ENCODE data around the gene ACER2.
A peak's percentile ranks its signal among the peaks of the same experiment; 100 is the strongest.

Gene ACER2

DNA sequence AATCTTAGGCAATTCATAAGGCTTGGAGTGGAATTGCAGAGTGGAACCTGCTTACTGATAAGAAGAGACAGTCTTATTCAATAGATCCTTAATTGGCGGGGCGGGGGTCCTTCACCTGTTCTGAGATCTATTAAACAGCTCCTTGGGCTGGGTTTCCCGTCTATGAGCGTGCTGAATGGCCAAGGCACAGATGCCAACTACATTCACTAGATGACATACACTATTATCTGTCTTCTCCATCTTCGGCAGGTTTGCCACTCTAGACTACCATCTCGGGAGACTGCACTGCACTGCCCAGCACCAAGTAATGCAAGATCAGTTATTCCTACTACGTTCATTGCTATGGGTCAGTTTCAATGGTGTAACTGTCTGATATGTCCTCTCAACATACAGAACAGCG, 81.5 kb downstream of the ACER2 start:
- DNase-seq: no peak

DNA sequence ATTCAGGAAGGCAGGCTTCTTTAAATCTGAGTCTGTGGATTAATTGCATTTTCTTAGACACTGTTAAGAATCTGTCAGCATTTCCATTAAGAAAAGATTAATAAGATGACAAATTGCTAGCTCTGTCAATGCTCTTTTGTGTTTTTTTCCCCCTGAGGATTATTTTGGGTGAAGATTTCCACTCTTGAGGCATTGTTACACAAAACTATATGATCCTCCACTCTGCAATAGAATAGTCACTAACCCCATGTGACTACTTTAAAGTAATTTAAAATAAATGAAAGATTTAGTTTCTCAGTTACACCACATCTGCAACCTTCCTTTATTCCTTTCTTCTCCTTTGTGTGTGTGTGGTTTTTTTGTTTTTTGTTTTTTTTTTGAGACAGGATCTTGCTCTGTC, 82.0 kb downstream of the ACER2 start:
- DNase-seq: no peak

DNA sequence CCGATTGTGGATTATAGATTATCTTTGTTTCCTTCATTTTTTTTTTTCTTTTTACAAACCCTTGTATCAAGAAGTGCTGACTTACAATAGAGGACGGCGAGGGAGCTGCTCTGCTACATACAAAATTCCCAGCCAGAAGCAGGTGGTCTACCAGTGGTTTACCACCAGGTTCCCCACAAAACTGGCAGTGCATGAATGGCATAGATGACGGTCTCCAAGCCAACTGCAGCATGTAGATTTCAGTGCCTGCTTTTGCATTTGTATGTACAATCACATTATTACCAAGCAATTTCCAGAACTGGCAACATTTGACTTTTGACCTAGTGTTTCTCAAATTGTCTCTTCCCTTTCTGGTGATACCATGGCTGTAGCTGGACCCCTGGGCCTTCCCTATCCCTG, 84.0 kb downstream of the ACER2 start:
- DNase-seq: no peak

DNA sequence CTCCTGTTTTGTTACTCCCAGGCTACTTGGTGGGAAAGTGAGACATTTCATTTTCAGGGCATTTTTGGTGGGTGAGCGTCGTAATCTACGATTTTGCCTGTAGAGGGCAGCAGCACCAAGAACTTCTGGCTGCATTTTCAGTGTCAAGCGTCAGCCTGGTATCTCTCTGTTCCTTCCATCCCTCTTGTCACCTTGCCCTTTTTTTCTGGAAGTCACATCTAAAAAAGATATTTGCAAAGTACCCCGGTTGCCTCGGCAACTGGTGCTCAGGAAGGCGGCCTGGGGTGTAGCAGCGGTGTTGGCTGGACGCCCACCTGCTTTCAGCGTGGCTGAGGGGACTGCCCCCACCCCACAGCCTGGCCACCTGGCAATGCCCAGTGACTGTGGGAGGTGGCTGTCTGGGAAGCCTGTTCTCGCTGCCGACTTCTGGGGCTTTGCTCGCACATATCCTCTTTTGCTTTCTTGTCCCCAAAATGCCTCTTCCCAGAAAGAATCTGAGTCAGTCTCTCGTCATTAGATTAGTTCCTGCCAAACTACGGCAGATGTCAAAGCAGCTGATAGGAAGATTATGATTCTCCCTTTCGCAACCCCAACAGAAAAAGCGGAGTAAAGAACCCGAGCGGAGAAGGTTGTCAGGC, 84.5 kb downstream of the ACER2 start:
- DNase-seq: peak; percentile 68

DNA sequence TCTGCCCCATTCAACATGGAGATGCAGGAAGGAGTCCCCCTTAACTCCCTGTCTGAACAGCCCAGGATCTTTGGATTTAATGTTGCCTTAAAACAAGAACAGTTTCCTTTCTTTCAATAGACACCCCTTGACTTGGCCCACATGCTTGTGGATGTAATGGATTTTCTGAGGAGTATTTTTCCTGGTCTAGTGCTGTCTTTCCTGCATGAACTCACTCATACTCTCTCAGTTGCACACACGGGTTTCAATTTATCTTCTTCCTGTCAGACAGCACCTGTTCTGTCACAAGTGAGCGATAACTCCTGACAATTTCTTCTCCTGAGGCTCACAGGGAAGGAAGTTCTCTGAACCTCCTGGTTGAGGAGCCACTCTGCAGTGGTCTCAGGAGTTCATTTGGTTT, 85.1 kb downstream of the ACER2 start:
- DNase-seq: no peak

DNA sequence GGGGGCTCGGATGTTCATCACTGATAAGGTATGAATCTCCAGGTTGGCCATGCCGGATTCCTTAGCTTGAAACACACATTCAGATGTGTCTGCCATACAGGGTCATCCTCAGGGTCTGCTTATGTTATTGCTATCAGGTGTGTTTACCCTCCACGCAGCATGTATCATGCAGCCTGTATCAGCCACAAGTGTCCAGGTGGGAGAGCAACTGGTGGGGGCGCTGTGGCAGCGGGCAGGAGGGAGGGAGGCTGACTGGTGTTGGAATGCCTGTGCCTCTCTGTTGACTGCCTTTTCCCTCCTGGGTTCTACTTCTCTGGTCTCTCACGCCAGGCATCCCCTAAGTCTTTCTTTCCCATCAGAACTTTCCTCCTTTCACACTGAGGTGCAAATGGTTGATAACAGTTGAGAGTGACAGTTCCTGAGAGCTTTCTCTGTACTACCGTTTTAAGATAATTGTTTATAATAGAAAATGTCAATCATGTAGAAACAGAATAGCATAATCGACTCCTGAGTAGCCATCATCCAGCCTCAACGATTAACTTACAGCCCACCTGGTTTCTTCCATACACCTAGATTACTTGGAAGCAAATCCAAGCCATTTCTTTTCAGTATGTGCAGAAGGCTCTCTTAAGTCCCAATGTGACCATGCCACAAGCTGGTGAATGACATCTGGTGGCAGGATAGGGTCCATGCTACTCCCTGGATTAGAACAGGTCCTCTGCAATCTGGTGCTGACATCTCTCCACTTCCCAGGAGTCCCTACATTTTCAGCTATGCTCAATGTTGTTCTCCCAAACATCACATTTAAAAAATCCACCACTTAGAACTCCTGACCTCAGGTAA, 86.6 kb downstream of the ACER2 start:
- no peak for DNase-seq

DNA sequence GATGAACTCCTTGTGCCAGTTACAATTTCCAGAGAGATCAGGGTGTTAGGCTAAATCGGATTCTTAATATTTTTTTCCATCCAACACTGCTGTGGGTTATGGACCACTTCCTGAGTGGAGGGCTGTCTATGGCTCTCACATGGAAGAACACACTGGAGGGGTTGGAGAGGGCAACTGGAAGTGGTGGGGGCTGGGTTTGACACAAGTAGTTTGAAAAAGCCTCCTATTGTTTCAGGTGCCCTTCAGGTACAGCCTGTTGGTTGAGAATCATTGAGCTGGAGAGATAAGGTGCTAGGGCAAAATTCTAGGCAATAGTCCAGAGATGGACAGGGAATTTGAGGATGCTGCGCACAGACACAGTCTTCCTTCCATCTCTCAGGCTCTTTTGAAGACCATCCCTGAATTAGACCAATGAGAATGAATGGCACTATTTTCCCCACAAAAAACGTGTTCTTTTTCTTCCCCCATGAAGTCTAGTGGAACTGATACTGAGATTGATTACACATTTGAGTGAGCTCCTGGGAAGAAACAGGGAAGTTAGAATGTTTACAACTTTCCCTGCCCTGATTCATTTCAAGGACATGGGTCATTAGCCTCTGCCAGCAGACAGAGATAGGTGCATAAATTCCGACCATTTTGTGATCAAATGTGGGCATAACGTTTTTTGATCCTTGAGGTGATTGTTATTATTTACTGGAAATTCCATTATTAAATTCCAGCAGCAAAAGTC, 87.7 kb downstream of the ACER2 start:
- DNase-seq: no peak

DNA sequence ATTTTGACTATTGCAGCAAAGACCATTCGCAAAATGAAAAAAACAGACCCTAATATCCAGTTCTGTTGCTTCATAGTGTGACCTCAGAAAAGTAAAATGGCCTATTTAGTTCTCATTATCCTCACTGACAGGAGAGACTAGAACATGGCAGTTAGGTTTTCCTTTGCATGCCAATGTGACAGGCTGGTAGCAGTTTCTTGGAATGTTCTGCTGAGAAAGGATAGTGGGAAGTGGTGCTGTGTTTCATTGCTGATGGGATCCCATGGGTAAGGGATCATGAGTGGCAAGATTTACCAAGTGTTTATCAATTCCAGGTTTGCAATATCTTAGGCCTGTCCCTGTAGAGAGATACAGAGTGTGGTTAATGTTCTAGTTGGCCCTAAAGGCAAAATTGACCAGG, 88.5 kb downstream of the ACER2 start:
- DNase-seq: no peak

DNA sequence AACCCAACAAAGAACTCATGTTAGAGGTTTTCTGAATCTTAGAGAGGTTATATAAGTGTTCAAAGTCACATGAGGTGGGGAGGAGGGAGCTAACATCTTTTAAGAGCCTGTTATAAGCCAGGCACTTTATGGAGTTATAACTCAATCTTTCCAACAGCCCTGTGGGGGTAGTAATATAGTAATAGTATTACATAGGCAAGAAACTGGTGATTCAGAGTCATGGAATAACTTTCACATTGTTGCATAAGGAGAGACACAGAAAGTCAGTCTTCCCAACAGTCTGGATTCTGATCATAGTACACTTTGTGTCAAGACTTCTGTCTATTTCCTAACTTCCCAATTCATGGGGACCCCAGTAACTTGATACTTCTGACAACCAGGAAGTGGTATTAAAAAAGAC, 89.2 kb downstream of the ACER2 start:
- DNase-seq: no peak

Measured in activated CD8-positive, alpha-beta memory T cell treated with anti-CD3 and anti-CD28 coated beads for 24 hours (primary cell).